ENCODE measurements around the gene MLEC. TPM values are rescaled to one million over a fixed set of nuclear protein-coding genes. Genes with fewer than 3 reads are reported as not detected.
A peak's percentile ranks its signal among the peaks of the same experiment; 100 is the strongest.

The MLEC gene
- total and polyA plus RNA-seq, 9 of the 15 experiments (the other 6 are each of a cell fraction or from before 2014, with no cell fraction given) = 18.5 to 108 (median 57.8) TPM

DNA sequence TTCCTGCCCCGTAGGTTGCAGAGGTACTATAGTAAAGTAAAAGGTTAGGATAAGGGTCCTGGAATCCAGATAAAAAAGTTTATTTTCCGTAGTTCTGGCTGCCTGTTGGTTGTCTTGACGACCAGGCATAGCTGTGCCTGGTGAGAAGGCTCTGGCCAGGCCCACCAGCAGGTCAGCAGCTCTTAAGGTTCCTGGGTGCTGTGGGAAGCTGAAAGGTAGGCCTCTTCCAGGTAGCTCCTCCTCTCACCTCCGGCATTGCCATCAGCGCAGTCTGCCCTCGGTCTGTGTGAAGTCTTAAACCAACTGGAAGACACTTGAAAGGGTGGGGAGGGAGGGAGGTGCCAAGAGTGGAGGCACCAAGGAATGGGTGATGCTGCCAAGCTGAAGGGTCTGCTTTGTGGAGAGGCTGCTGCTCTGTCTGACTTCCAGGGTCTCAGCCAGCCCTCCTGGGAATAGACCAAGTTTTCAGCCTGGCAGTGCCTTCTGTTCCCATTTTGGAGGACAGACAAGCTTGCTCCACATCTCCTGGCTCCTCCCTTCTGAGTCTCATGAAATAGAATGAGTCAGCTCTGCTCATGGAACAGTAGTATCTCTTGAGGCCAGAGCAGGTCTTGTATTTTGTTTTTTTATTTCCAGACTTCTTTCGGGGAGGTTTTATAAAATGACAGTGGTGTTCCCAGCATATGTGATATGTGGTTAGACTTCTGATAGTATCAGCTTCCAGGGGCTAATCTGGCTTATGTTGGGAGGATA lies 33.5 kb downstream of the MLEC start (continued):
- no peak for TF ChIP-seq FOXK2 (conservative IDR thresholded peaks at IDR 0.05 in 1 of 2, IDR thresholded peaks at IDR 0.05 in 1 of 2; ENCODE audit: low read depth in 2 of 2)
- TF ChIP-seq, protein P1, sequence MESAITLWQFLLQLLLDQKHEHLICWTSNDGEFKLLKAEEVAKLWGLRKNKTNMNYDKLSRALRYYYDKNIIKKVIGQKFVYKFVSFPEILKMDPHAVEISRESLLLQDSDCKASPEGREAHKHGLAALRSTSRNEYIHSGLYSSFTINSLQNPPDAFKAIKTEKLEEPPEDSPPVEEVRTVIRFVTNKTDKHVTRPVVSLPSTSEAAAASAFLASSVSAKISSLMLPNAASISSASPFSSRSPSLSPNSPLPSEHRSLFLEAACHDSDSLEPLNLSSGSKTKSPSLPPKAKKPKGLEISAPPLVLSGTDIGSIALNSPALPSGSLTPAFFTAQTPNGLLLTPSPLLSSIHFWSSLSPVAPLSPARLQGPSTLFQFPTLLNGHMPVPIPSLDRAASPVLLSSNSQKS (CRISPR knock-in tag; IDR thresholded peaks at IDR 0.05) = no peak
- TF ChIP-seq RCOR1 (IDR thresholded peaks at IDR 0.05; ENCODE audit: borderline replicate concordance in 1 of 2, low read depth in 2 of 2, low read length in 2 of 2) = 0 out of 4 replicates have a peak, but pooled peaks of 1 of the 2 experiments have one; percentile 36
- no peak for TF ChIP-seq PML (IDR thresholded peaks at IDR 0.05; ENCODE audit: low read length)
- TF ChIP-seq MAFG (tag; conservative IDR thresholded peaks at IDR 0.05) = peak; percentile 70
- peak; percentile 51 for TF ChIP-seq RBBP5 (IDR thresholded peaks at IDR 0.05; ENCODE audit: borderline replicate concordance, insufficient read depth, low read length, poor library complexity, severe bottlenecking)
- peak; percentile 63 for TF ChIP-seq CBFA2T3 (IDR thresholded peaks at IDR 0.05)
- no peak for TF ChIP-seq ARID2 (IDR thresholded peaks at IDR 0.05)
- peak; percentile 83 for TF ChIP-seq NFE2 (IDR thresholded peaks at IDR 0.05; ENCODE audit: low read depth)
- TF ChIP-seq ZNF354B (CRISPR knock-in tag; IDR thresholded peaks at IDR 0.05) = no peak
- TF ChIP-seq, protein P2, sequence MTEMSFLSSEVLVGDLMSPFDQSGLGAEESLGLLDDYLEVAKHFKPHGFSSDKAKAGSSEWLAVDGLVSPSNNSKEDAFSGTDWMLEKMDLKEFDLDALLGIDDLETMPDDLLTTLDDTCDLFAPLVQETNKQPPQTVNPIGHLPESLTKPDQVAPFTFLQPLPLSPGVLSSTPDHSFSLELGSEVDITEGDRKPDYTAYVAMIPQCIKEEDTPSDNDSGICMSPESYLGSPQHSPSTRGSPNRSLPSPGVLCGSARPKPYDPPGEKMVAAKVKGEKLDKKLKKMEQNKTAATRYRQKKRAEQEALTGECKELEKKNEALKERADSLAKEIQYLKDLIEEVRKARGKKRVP (CRISPR knock-in tag; IDR thresholded peaks at IDR 0.05) = no peak
- TF ChIP-seq MTF1 (CRISPR knock-in tag; IDR thresholded peaks at IDR 0.05; ENCODE audit: borderline replicate concordance) = no peak
- no peak for TF ChIP-seq ZNF77 (CRISPR knock-in tag; IDR thresholded peaks at IDR 0.05)
- TF ChIP-seq, protein P3, sequence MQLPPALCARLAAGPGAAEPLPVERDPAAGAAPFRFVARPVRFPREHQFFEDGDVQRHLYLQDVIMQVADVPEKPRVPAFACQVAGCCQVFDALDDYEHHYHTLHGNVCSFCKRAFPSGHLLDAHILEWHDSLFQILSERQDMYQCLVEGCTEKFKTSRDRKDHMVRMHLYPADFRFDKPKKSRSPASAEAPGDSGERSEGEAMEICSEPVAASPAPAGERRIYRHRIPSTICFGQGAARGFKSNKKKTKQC (CRISPR knock-in tag; IDR thresholded peaks at IDR 0.05) = no peak
- TF ChIP-seq, protein P4, sequence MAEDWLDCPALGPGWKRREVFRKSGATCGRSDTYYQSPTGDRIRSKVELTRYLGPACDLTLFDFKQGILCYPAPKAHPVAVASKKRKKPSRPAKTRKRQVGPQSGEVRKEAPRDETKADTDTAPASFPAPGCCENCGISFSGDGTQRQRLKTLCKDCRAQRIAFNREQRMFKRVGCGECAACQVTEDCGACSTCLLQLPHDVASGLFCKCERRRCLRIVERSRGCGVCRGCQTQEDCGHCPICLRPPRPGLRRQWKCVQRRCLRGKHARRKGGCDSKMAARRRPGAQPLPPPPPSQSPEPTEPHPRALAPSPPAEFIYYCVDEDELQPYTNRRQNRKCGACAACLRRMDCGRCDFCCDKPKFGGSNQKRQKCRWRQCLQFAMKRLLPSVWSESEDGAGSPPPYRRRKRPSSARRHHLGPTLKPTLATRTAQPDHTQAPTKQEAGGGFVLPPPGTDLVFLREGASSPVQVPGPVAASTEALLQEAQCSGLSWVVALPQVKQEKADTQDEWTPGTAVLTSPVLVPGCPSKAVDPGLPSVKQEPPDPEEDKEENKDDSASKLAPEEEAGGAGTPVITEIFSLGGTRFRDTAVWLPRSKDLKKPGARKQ (CRISPR knock-in tag; IDR thresholded peaks at IDR 0.05) = no peak
- TF ChIP-seq TEAD4 (IDR thresholded peaks at IDR 0.05; ENCODE audit: low read length) = peak; percentile 18; the same call in 1 of the 2 replicates
- no peak for TF ChIP-seq TEAD4 (CRISPR knock-in tag; IDR thresholded peaks at IDR 0.05; ENCODE audit: borderline replicate concordance)
